Hepatocyte (in vitro differentiated cells): ENCODE measurements around the gene KNTC1. TPM values are rescaled to one million over a fixed set of nuclear protein-coding genes. Genes with fewer than 3 reads are reported as not detected.

Experiments
- DNase-seq: peaks from one replicate; pipeline ENCODE4 v3.0.0-alpha.2; 2016; ENCODE audit warnings: low spot score
- H2AFZ ChIP-seq: fragments of 200-600 bp; sonication (generic); 2 replicates; pipeline ENCODE4 v1.6.0; 2016; ENCODE audit warnings: antibody characterized with exemption, mild to moderate bottlenecking
- H3K27ac ChIP-seq: fragments of 200-600 bp; sonication (generic); 2 replicates; pipeline ENCODE4 v1.5.1; 2016; ENCODE audit warnings: mild to moderate bottlenecking
- H3K27me3 ChIP-seq: fragments of 200-600 bp; sonication (generic); 2 replicates; pipeline ENCODE4 v1.6.1; 2016
- H3K36me3 ChIP-seq: fragments of 200-600 bp; sonication (generic); replicated peaks from 2 replicates; pipeline ENCODE4 v1.5.1; 2016; ENCODE audit warnings: low read depth; ENCODE audit not compliant: insufficient read depth
- H3K4me1 ChIP-seq: fragments of 200-600 bp; sonication (generic); 2 replicates; pipeline ENCODE4 v1.5.1; 2016; ENCODE audit warnings: mild to moderate bottlenecking, moderate library complexity; ENCODE audit not compliant: insufficient read depth
- H3K4me2 ChIP-seq: fragments of 200-600 bp; sonication (generic); 2 replicates; pipeline ENCODE4 v1.6.0; 2016
- H3K4me3 ChIP-seq: fragments of 200-600 bp; sonication (generic); 2 replicates; pipeline ENCODE4 v1.5.1; 2016; ENCODE audit warnings: mild to moderate bottlenecking
- H3K79me2 ChIP-seq: fragments of 200-600 bp; sonication (generic); 2 replicates; pipeline ENCODE4 v1.6.0; 2017; ENCODE audit warnings: mild to moderate bottlenecking
- H3K9me2 ChIP-seq: fragments of 200-600 bp; sonication (generic); replicated peaks from 2 replicates; pipeline ENCODE4 v1.6.0; 2017; ENCODE audit warnings: mild to moderate bottlenecking; ENCODE audit not compliant: insufficient read depth
- H3K9me3 ChIP-seq: fragments of 200-600 bp; sonication (generic); 2 replicates; pipeline ENCODE4 v1.5.1; 2016; ENCODE audit warnings: low read depth, mild to moderate bottlenecking
- H4K20me1 ChIP-seq: fragments of 200-600 bp; sonication (generic); 2 replicates; pipeline ENCODE4 v1.6.0; 2016; ENCODE audit warnings: mild to moderate bottlenecking; ENCODE audit not compliant: insufficient read depth, poor library complexity, severe bottlenecking
- CTCF ChIP-seq: fragments of 200-600 bp; sonication (generic); IDR thresholded peaks from 2 replicates; pipeline ENCODE4 v1.5.1; 2016; ENCODE audit warnings: antibody characterized with exemption, mild to moderate bottlenecking; ENCODE audit not compliant: poor library complexity
- EZH2 ChIP-seq: fragments of 200-600 bp; sonication (generic); IDR thresholded peaks from 2 replicates; pipeline ENCODE4 v1.6.1; 2016; ENCODE audit warnings: antibody characterized with exemption, mild to moderate bottlenecking, borderline replicate concordance
- EZH2phosphoT487 ChIP-seq: fragments of 200-600 bp; sonication (generic); IDR thresholded peaks from one replicate; pipeline ENCODE4 v1.6.1; 2018; ENCODE audit warnings: antibody characterized with exemption, mild to moderate bottlenecking, low read depth, moderate library complexity; ENCODE audit not compliant: unreplicated experiment, severe bottlenecking
- WGBS: methylation state at CpG from one replicate; pipeline ENCODE4 v1.1.6; 2016; ENCODE audit warnings: low lambda C conversion rate; ENCODE audit errors: missing lambda C conversion rate; 5-methylcytosine and 5-hydroxymethylcytosine counted together
- polyA plus RNA-seq: library from polyadenylated mRNA; unstranded; fragments of >200 nt; fragmentation: Nextera tagmentation; extraction: Ambion mirVana; gene quantifications from 2 replicates; pipeline ENCODE4 v1.2.1, GENCODE V29; 2016
- total RNA-seq: library from RNA; depleted of rRNA; stranded (reverse); fragments of >200 nt; gene quantifications from 2 replicates; pipeline ENCODE4 v1.2.3, GENCODE V29; 2014

The KNTC1 gene
- total and polyA plus RNA-seq, 2 experiments from 2014 or later, result 5.8 to 18.1 TPM

DNA sequence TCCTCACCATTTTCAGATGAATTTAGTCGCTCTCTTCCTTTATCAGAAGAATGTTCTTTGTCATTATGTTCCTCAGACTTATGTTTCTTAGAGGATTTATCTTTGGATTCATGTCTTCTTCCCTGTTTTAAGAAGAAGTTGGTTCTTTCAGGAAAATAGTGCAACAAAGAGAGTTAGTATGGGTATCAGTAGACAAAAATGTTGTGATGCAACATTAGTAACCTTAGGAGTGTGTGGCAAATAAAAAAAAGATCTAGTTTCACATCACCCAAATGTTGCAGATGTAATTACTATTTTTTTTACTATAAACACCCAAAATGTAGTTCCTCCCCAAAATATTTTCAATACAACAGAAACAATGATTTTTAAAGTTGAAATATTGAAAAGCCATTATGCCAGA, 8.1 kb upstream of the KNTC1 start:
- no peak for TF ChIP-seq CTCF
- no peak for TF ChIP-seq EZH2phosphoT487
- TF ChIP-seq EZH2, result no peak
- DNase-seq, result no peak
- Histone ChIP-seq H3K27me3 (no peaks in the 10 kb centered on the region), H4K20me1 (peaks cover 87% of the 10 kb centered on the region), H3K4me2 (no peak overlapping the region), H3K36me3 (peaks cover 24% of the 10 kb centered on the region), H2AFZ (no peak overlapping the region), H3K4me1 (peaks cover 18% of the 10 kb centered on the region), H3K9me2 (no peaks in the 10 kb centered on the region), H3K79me2 (peaks cover 99% of the 10 kb centered on the region), H3K27ac (no peak overlapping the region), H3K9me3 (no peaks in the 10 kb centered on the region), H3K4me3 (no peak overlapping the region)
- WGBS, result 100% methylated on average over 1 of the region's 1 CpG

- Histone ChIP-seq H3K27me3 (no peaks in the 10 kb centered on the region), H3K4me2 (no peak overlapping the region), H2AFZ (no peak overlapping the region), H3K9me3 (no peaks in the 10 kb centered on the region), H3K27ac (no peak overlapping the region), H3K79me2 (peaks cover 100% of the 10 kb centered on the region), H4K20me1 (peaks cover 93% of the 10 kb centered on the region), H3K4me3 (no peak overlapping the region), H3K9me2 (no peaks in the 10 kb centered on the region), H3K36me3 (peaks cover 24% of the 10 kb centered on the region), H3K4me1 (peaks cover 19% of the 10 kb centered on the region)
- DNase-seq, result no peak
- TF ChIP-seq CTCF, result no peak
- TF ChIP-seq EZH2, result no peak
- no peak for TF ChIP-seq EZH2phosphoT487
- WGBS, result 90% methylated on average over 1 of the region's 1 CpG
These were observed 7.6 kb upstream of the KNTC1 start for GRCh38 chr12:122519418-122519817.

DNA sequence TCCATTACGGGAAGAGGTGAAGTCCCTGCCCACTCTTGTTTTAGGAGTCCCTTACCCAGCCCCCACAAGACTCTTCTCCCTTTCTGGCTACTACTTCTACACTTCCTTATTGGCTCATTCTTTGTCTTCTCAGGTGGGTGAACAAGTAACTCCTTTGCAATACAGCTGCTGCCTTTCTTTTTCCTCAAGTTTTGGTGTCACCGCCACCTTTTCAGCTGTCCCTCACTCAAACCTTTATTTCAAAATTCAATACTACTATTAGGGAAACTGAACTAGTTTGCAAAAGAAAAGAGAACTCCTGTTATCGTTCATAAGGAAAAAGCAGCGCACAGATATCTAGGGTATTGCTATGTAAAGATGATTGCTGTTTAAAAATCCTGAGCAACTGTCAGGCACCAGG, 6.4 kb upstream of the KNTC1 start:
- Histone ChIP-seq H3K4me2 (no peak overlapping the region), H3K36me3 (peaks cover 21% of the 10 kb centered on the region), H3K9me3 (no peaks in the 10 kb centered on the region), H4K20me1 (peaks cover 94% of the 10 kb centered on the region), H2AFZ (no peak overlapping the region), H3K9me2 (no peaks in the 10 kb centered on the region), H3K79me2 (peaks cover 99% of the 10 kb centered on the region), H3K4me3 (no peak overlapping the region), H3K27ac (no peak overlapping the region), H3K4me1 (peaks cover 19% of the 10 kb centered on the region), H3K27me3 (no peaks in the 10 kb centered on the region)
- no peak for DNase-seq
- no peak for TF ChIP-seq EZH2
- TF ChIP-seq EZH2phosphoT487, result no peak
- no peak for TF ChIP-seq CTCF
- 97% methylated on average over 4 of the region's 4 CpGs for WGBS

- H4K20me1 ChIP-seq, result peaks cover 73% of the 10 kb centered on the region
- DNase-seq, result peak; percentile 19
- no peaks in the 10 kb centered on the region for H3K9me3 ChIP-seq
- H3K4me3 ChIP-seq, result peak overlapping the region; percentile 72
- peaks cover 19% of the 10 kb centered on the region for H3K4me1 ChIP-seq
- H3K27me3 ChIP-seq, result no peaks in the 10 kb centered on the region
- H2AFZ ChIP-seq, result no peak overlapping the region
- peaks cover 85% of the 10 kb centered on the region for H3K79me2 ChIP-seq
- H3K27ac ChIP-seq, result peak overlapping the region; percentile 17
- TF ChIP-seq CTCF, result no peak
- H3K9me2 ChIP-seq, result no peaks in the 10 kb centered on the region
- peaks cover 12% of the 10 kb centered on the region for H3K36me3 ChIP-seq
- H3K4me2 ChIP-seq, result peak overlapping the region; percentile 88
- 42% methylated on average over 8 of the region's 8 CpGs for WGBS
These were observed 3.8 kb upstream of the KNTC1 start for GRCh38 chr12:122523280-122523679.
